NCI-H187 (cell line): ENCODE results near the gene DHX9.

Source experiments
- DNase-seq, 2 experiments: peaks; one replicate each; lab custom pipeline; 2025; lab: John Stamatoyannopoulos, UW

Gene DHX9

GRCh38 chr1:182839209-182840066 is at the start of gene DHX9:
Gene DHX9 (plus strand): TSS chr1:182839347. CDS start chr1:182842567, 3,220 bp downstream.
- peak; percentile 98 to 99 for DNase-seq

GRCh38 chr1:182791281-182792179 is 47.6 kb upstream of the DHX9 start:
- no peak for DNase-seq

- no peak for DNase-seq
Measured at GRCh38 chr1:182794091-182794490, 45.1 kb upstream of the DHX9 start.

- no peak for DNase-seq
Measured at GRCh38 chr1:182794676-182795201, 44.4 kb upstream of the DHX9 start.

- DNase-seq: no peak
Measured at GRCh38 chr1:182795563-182796228, 43.5 kb upstream of the DHX9 start.

- no peak for DNase-seq
Measured at GRCh38 chr1:182802006-182802803, 36.9 kb upstream of the DHX9 start.

GRCh38 chr1:182803846-182804245 is 35.3 kb upstream of the DHX9 start:
- DNase-seq: no peak

- DNase-seq: no peak
Measured at GRCh38 chr1:182806015-182806678, 33.0 kb upstream of the DHX9 start.

- no peak for DNase-seq
Measured at GRCh38 chr1:182807907-182808306, 31.2 kb upstream of the DHX9 start.

- DNase-seq: no peak
Measured at GRCh38 chr1:182809414-182809957, 29.7 kb upstream of the DHX9 start.

DNA sequence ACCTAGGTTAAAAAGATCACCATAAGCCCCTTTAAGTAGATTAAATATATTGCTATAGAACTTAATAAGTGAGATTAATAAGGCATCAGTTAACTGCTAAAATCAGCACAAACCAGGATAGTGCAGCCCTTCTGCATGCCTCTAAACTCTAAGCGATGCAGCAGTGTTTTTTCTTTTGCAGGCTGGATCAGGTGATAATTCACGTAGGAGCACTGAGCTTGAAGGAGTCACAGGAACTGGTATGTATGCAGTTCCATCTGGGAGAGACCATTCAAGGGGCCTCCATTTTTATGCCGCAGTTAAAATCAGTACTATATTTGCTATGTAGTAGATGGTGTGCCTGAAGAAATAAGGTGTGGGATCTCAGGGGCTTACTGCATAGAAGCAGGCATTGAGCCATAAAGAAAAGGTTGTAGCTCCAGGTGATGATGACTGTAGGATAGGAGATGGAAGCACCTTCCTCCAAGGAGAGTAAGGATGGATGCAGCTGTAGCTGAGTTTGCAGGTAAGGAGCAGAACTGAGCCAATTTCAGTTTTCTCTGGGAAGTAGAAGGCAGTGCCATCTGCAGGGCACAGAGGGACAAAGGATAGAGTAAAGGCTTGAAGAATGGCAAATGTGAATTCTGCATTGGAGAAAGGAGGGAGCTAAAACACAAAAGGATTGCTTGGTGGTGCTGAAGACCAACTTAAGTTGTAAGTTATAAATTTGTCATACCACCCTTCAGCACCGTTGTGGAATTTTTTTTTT is 27.0 kb upstream of the DHX9 start:
- no peak for DNase-seq

DNA sequence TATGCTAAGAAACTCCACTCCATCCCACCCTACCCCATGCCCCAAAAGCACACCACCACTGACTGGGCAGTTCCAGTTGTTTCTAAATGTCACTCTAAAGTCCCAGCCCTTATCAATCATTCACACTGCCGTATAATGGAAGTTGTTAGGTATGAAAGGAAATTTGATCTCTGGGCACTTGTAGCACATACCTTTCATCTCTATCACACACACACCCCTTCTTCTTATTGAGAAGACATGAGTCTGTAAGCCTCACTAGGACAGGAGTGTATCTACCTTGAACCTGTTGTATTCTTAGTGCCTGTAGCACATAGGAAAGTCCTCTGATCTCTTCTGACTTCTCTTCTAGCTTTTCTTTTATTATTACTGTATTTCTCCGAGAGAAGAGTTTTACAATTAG is 22.3 kb upstream of the DHX9 start:
- DNase-seq: no peak

GRCh38 chr1:182817802-182818201 is 21.3 kb upstream of the DHX9 start:
- DNase-seq: no peak

DNA sequence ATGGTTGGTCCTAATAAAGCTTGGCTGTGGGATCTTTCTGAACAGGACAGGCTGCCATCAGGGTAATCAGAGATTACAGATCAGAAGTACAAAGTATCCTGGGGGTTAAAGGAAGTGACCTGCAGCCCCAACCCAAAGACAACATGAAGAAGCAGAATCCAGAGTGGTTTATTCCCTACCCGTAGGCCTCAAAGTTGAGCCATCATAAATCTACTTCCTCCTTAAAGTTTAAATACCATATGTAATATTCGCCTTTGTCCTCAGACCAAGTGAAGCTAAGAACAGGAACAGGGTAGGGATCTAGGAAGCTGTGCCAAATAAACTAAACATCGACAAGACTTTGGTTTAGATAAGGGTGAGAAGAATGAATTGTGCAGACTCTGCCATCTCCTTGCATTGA is 15.9 kb upstream of the DHX9 start:
- DNase-seq: no peak

GRCh38 chr1:182826892-182827291 is 12.3 kb upstream of the DHX9 start:
- DNase-seq: no peak

DNA sequence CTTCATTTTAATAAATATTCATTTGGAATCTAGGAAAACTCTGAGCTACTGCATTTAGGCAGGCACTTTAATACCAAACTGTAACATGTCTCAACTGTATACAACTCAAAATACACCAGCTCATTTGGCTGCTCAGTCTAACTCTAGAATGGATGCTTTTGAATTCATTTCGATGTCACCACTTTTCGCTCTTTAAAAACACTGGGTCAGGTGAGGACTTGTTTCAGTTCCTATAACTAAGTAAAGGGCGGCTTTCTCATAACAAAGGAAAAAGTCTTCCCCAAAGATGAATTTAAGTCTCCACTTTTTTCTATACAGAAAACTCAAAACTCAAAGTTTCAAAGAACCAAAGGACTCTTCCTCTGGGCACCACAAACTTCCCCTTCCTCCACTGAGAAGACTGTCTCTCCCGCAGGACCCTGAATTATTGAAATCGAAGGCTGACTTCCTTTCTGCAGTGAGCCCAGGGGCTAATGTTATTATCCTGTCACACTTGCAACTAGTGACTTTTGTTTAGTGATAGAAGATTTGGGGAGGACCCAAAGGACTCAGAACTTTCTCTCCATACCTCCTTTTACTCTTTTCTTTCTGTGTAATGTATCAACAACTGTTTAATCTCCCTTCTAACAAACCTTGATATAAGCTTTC is 9.7 kb upstream of the DHX9 start:
- no peak for DNase-seq

- no peak for DNase-seq
Measured at GRCh38 chr1:182833271-182833670, 5.9 kb upstream of the DHX9 start.

DNA sequence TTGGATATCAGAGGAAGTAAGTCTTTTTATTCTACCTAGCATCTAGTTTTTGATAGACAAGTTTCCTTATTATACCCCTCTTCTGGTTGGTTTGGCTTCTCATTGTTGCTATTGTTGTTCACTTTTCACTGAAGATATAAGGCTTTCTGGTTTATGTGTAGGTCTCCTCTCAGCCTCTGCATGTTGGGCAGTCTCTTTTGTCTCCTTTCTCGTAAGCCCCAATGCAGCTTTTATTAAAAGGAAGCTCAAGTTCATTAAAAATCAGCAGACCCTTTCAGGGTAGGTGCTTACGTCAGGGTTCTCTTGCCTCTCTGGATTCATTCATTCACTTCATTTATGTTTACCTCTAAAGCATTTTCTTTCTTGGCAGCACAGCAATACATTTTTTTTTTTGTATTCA is 4.8 kb upstream of the DHX9 start:
- DNase-seq: no peak

GRCh38 chr1:182835806-182836205 is 3.3 kb upstream of the DHX9 start:
- no peak for DNase-seq
